ENCODE results near the gene NEK1. TPM values are rescaled to one million over a fixed set of nuclear protein-coding genes. Genes with fewer than 3 reads are reported as not detected.

The NEK1 gene
- total RNA-seq, 5 donors from 2014 or later (not counting 1 experiment from before 2014, with no cell fraction given), result 13.4 to 21.9 (median 19.5) TPM

DNA sequence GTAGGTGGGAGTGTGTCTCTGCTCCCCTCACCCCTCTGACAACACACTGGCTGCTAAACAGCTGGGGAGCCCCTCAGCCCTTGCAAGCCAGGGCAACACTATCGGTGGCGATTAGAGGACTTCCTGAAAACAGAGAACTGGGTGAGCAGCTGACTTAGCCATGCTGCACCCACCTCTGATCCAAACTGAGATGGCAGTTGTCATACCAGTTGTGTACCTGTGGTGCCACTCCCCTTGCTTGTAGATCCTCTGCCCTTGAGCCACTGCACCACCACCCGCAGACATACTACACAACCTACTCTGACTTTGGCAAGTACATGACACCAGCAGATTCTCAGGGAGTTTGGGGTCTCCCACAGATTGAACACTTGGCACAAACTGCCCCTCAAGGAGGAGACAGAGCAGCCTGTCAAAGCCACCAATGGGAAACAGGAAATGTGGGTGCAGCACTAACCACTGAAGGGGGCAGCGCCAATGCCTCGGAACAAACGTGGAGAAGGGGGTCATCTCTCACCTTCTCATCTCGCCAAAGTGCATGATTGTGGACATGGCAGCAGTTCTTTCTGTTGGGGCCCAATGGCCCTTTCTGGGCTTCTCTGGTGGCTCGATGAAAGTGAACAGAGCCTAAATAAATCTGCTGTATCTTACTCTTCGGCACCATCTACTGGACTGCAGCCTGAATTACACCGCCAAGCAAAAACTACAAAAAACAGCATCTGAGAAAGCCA is 119.8 kb downstream of the NEK1 start:
- Histone ChIP-seq H3K27ac (ENCODE audit: low read length) (no peak overlapping the region), H3K9me3 (no peaks in the 10 kb centered on the region), H3K4me3 (ENCODE audit: control insufficient read depth in 1 of 2, extremely low read depth in 1 of 2, low read length in 1 of 2) (no peak overlapping the region), H3K36me3 (ENCODE audit: control insufficient read depth in 2 of 2, extremely low read depth in 1 of 2, insufficient read depth in 1 of 2, low read length in 1 of 2) (no peaks in the 10 kb centered on the region), H3K4me1 (ENCODE audit: control insufficient read depth in 1 of 2, extremely low read depth in 1 of 2, insufficient read depth in 2 of 2, low read length in 2 of 2) (peaks cover 0 to 7% of the 10 kb centered on the region in 2 experiments), H3K27me3 (replicated peaks in 1 of 2; ENCODE audit: control insufficient read depth in 2 of 2, extremely low read depth in 1 of 2, insufficient read depth in 2 of 2, low read length in 1 of 2) (no peaks in the 10 kb centered on the region)
- peaks cover 4 to 13% (median 10%) of the 10 kb centered on the region in 3 donors for H3K9me3 Mint-ChIP-seq
- POLR2A ChIA-PET, result no interaction called here
- DNase-seq (peak in 14 of 35 experiments; percentile 2 to 49 (median 7)), ATAC-seq (replicated peaks in 1 of 4) (peak in 2 of 4 experiments; percentile 53 to 60)
- peak overlapping the region in 1 of 2 donors; percentile 17 for H3K27ac Mint-ChIP-seq
- no peaks in the 10 kb centered on the region for H3K27me3 Mint-ChIP-seq
- peaks cover 0 to 3% (median 0%) of the 10 kb centered on the region in 3 donors for H3K4me1 Mint-ChIP-seq
- 68% methylated on average over 9 of the region's 10 CpGs for WGBS (ENCODE audit: insufficient coverage)
- H3K4me3 Mint-ChIP-seq, result no peak overlapping the region
- CTCF ChIA-PET, result interaction anchor here (0.6 to 1.9 kb wide), 4 partner anchors 443 to 1771 kb away, joined by 3 to 9 read pairs (median 6); no protein-coding TSS in a partner anchor
- peaks cover 17% of the 10 kb centered on the region for H3K36me3 Mint-ChIP-seq

DNA sequence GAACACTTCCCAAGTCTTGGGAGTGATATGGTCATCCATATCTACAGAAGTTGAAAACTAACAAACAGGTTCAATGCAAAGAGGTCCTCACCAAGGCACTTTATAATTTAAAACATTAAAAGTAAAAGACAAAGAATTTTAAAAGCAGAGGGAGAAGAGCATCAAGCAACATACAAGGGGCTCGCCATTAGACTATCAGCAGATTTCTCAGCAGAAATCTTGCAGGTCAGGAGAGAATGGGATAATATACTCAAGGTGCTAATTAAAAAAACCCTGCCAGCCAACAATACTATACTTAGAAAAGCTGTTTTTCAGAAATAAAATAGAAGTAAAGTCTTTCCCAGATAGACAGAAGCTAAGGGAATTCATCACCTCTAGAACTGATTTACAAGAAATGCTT is 121.2 kb downstream of the NEK1 start:
- H3K27ac ChIP-seq (ENCODE audit: low read length), result no peak overlapping the region
- ChIA-PET POLR2A (no interaction called here), CTCF (interaction anchor here (0.5 to 1.6 kb wide), 2 partner anchors 568 kb away, joined by 3 to 9 read pairs; no protein-coding TSS in a partner anchor)
- no CpG with 5 or more reads among the region's 1 CpG for WGBS (ENCODE audit: insufficient coverage)
- H3K27ac Mint-ChIP-seq, result no peak overlapping the region
- no peak overlapping the region for H3K4me3 Mint-ChIP-seq
- peaks cover 0 to 4% (median 2%) of the 10 kb centered on the region in 3 donors for H3K4me1 Mint-ChIP-seq
- H3K4me1 ChIP-seq (ENCODE audit: control insufficient read depth in 1 of 2, extremely low read depth in 1 of 2, insufficient read depth in 2 of 2, low read length in 2 of 2), result peaks cover 0 to 7% of the 10 kb centered on the region in 2 experiments
- H3K36me3 ChIP-seq (ENCODE audit: control insufficient read depth in 2 of 2, extremely low read depth in 1 of 2, insufficient read depth in 1 of 2, low read length in 1 of 2), result no peaks in the 10 kb centered on the region
- no peaks in the 10 kb centered on the region for H3K27me3 ChIP-seq (replicated peaks in 1 of 2; ENCODE audit: control insufficient read depth in 2 of 2, extremely low read depth in 1 of 2, insufficient read depth in 2 of 2, low read length in 1 of 2)
- DNase-seq (no peak), ATAC-seq (replicated peaks in 1 of 4) (no peak)
- peaks cover 17% of the 10 kb centered on the region for H3K36me3 Mint-ChIP-seq
- H3K9me3 Mint-ChIP-seq, result peaks cover 4 to 9% (median 5%) of the 10 kb centered on the region in 3 donors
- H3K27me3 Mint-ChIP-seq, result no peaks in the 10 kb centered on the region
- no peaks in the 10 kb centered on the region for H3K9me3 ChIP-seq
- H3K4me3 ChIP-seq (ENCODE audit: control insufficient read depth in 1 of 2, extremely low read depth in 1 of 2, low read length in 1 of 2), result no peak overlapping the region

DNA sequence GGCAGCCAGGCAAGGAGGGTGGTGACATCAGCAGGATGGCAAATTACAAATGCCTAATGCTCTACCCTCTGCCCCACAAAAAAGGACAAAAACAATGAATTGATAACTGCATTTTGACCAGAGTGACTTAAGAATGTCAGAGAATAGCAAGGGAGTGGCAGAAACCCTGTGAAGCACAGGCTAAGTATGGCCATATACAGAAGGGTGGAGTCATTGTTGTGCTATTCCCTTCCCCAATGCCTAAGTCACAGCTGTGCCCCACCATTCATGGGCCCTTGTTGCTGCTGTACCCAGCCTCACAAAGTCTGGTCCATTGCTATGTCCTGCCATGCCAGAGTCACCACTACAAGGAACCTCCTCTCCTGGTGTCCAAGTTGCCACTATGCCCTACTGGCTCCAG is 123.1 kb downstream of the NEK1 start:
- H3K4me3 ChIP-seq (ENCODE audit: control insufficient read depth in 1 of 2, extremely low read depth in 1 of 2, low read length in 1 of 2), result no peak overlapping the region
- peaks cover 0 to 7% of the 10 kb centered on the region in 2 experiments for H3K4me1 ChIP-seq (ENCODE audit: control insufficient read depth in 1 of 2, extremely low read depth in 1 of 2, insufficient read depth in 2 of 2, low read length in 2 of 2)
- CTCF ChIA-PET, result interaction anchor here (0.5 to 1.1 kb wide), 4 partner anchors 565 to 974 kb away, joined by 3 to 4 read pairs (median 3); no protein-coding TSS in a partner anchor
- H3K27me3 ChIP-seq (replicated peaks in 1 of 2; ENCODE audit: control insufficient read depth in 2 of 2, extremely low read depth in 1 of 2, insufficient read depth in 2 of 2, low read length in 1 of 2), result no peaks in the 10 kb centered on the region
- ATAC-seq (replicated peaks in 1 of 4) (no peak), DNase-seq (no peak)
- Mint-ChIP-seq H3K36me3 (peaks cover 17% of the 10 kb centered on the region), H3K4me3 (no peak overlapping the region), H3K27ac (no peak overlapping the region), H3K27me3 (no peaks in the 10 kb centered on the region), H3K9me3 (peaks cover 4 to 9% (median 5%) of the 10 kb centered on the region in 3 donors), H3K4me1 (peaks cover 0 to 4% (median 2%) of the 10 kb centered on the region in 3 donors)
- H3K27ac ChIP-seq (ENCODE audit: low read length), result no peak overlapping the region
- POLR2A ChIA-PET, result no interaction called here
- H3K9me3 ChIP-seq, result no peaks in the 10 kb centered on the region
- H3K36me3 ChIP-seq (ENCODE audit: control insufficient read depth in 2 of 2, extremely low read depth in 1 of 2, insufficient read depth in 1 of 2, low read length in 1 of 2), result no peaks in the 10 kb centered on the region

DNA sequence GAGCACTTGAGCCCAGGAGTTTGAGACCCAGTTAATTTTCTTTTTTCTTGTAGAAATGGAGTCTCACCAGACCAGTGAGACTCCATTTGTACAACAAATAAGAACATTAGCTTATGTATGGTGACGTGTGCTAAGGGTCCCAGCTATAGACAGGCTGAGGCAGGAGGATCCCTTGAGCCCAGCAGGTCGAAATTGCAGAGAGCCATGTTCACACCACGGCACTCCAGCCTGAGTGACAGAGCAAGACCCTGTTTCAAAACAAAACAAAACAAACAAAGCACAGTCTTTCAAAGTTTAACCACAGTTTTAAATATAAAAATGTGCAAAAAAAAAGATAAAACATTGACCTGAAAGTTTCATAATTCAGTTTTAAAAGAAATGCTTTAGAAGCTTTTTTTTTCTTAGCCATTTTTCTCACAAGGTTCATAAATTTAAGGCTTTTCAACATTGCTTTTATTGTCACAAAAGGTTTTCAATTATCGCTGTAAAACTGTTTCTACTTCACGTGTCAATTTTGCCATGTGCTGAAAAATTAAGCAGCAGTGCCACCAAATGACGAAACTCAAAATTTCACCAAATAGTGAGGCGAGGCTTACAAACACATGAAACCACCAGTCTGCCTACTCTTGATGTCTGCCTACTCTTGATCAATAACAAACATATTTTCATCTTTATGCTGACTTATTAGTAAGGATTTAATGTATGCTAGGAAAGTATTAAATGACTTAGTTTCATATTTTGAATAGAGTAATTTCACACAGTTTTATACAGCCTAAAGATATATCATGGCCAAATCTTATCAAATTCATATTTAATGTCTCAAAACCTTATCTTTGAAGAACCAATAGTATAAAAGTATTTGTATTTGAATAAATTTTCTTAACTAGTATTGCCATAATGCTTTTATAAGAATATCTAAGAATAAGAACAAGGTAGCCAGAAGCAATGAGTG is 126.3 kb downstream of the NEK1 start:
- Mint-ChIP-seq H3K4me3 (no peak overlapping the region), H3K27me3 (no peaks in the 10 kb centered on the region), H3K4me1 (peaks cover 0 to 2% (median 1%) of the 10 kb centered on the region in 3 donors), H3K9me3 (peaks cover 0 to under 1% (median 0%) of the 10 kb centered on the region in 3 donors), H3K36me3 (peaks cover 15% of the 10 kb centered on the region), H3K27ac (no peak overlapping the region)
- H3K4me3 ChIP-seq (ENCODE audit: control insufficient read depth in 1 of 2, extremely low read depth in 1 of 2, low read length in 1 of 2), result no peak overlapping the region
- DNase-seq, result peak in 14 of 35 experiments; percentile 3 to 61 (median 12)
- POLR2A ChIA-PET, result no interaction called here
- H3K27ac ChIP-seq (ENCODE audit: low read length), result no peak overlapping the region
- H3K9me3 ChIP-seq, result no peaks in the 10 kb centered on the region
- CTCF ChIA-PET, result interaction anchor here (0.6 to 1.7 kb wide), 11 partner anchors 9 to 1239 kb away, joined by 3 to 15 read pairs (median 3); no protein-coding TSS in a partner anchor
- WGBS (ENCODE audit: insufficient coverage), result 46% methylated on average over 5 of the region's 7 CpGs
- H3K36me3 ChIP-seq (ENCODE audit: control insufficient read depth in 2 of 2, extremely low read depth in 1 of 2, insufficient read depth in 1 of 2, low read length in 1 of 2), result no peaks in the 10 kb centered on the region
- H3K27me3 ChIP-seq (replicated peaks in 1 of 2; ENCODE audit: control insufficient read depth in 2 of 2, extremely low read depth in 1 of 2, insufficient read depth in 2 of 2, low read length in 1 of 2), result no peaks in the 10 kb centered on the region
- ATAC-seq (replicated peaks in 1 of 4), result no peak
- no peaks in the 10 kb centered on the region for H3K4me1 ChIP-seq (ENCODE audit: control insufficient read depth in 1 of 2, extremely low read depth in 1 of 2, insufficient read depth in 2 of 2, low read length in 2 of 2)

DNA sequence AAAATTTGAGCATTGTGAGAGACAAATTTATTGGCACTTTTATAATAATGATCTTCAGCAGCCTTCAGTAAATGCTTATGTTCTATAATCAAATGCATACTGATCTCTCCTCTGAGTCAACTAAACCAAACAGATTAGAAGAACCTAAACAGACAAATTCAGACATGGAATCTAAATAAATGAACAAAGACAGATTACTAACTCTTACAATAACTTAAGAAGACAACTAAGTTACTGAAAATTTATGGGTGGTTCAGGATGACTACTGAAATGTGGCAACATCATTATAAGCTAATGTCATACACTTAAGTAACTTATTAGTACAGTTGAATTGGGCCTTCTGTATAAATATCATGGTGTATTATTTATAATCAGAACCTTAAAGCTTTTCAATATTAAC is 127.3 kb downstream of the NEK1 start:
- H3K36me3 Mint-ChIP-seq, result peaks cover 11% of the 10 kb centered on the region
- no peak overlapping the region for H3K4me3 Mint-ChIP-seq
- DNase-seq (no peak), ATAC-seq (replicated peaks in 1 of 4) (no peak)
- Histone ChIP-seq H3K4me3 (ENCODE audit: control insufficient read depth in 1 of 2, extremely low read depth in 1 of 2, low read length in 1 of 2) (no peak overlapping the region), H3K4me1 (ENCODE audit: control insufficient read depth in 1 of 2, extremely low read depth in 1 of 2, insufficient read depth in 2 of 2, low read length in 2 of 2) (no peaks in the 10 kb centered on the region), H3K27ac (ENCODE audit: low read length) (no peak overlapping the region), H3K9me3 (no peaks in the 10 kb centered on the region), H3K27me3 (replicated peaks in 1 of 2; ENCODE audit: control insufficient read depth in 2 of 2, extremely low read depth in 1 of 2, insufficient read depth in 2 of 2, low read length in 1 of 2) (no peaks in the 10 kb centered on the region), H3K36me3 (ENCODE audit: control insufficient read depth in 2 of 2, extremely low read depth in 1 of 2, insufficient read depth in 1 of 2, low read length in 1 of 2) (no peaks in the 10 kb centered on the region)
- CTCF ChIA-PET, result interaction anchor here (0.6 to 1.7 kb wide), 9 partner anchors 8 to 943 kb away, joined by 3 to 15 read pairs (median 3); no protein-coding TSS in a partner anchor
- H3K9me3 Mint-ChIP-seq, result no peaks in the 10 kb centered on the region
- H3K4me1 Mint-ChIP-seq, result peaks cover 0 to 2% (median 1%) of the 10 kb centered on the region in 3 donors
- H3K27ac Mint-ChIP-seq, result no peak overlapping the region
- POLR2A ChIA-PET, result no interaction called here
- no peaks in the 10 kb centered on the region for H3K27me3 Mint-ChIP-seq

DNA sequence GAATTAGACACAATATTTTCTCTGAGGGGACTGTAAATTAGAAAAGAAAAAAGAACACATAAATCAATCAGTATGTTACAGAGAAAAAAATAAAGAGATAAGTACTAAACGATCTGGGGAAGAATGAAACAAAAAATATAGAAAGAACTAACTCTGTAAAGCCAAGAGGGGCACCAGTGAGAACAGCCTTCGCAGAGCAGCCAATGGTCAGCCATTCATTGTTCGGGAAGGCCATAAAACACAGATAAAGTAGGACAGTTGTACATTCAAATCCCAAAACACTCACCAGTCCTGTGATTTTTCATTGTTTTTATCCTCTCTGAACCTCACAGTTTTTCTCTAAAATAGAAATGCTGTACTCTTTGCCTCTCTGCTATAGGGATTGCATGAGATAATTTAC is 127.9 kb downstream of the NEK1 start:
- POLR2A ChIA-PET, result no interaction called here
- peaks cover 0 to 2% (median 1%) of the 10 kb centered on the region in 3 donors for H3K4me1 Mint-ChIP-seq
- H3K27me3 Mint-ChIP-seq, result no peaks in the 10 kb centered on the region
- Histone ChIP-seq H3K27me3 (replicated peaks in 1 of 2; ENCODE audit: control insufficient read depth in 2 of 2, extremely low read depth in 1 of 2, insufficient read depth in 2 of 2, low read length in 1 of 2) (no peaks in the 10 kb centered on the region), H3K9me3 (no peaks in the 10 kb centered on the region), H3K4me1 (ENCODE audit: control insufficient read depth in 1 of 2, extremely low read depth in 1 of 2, insufficient read depth in 2 of 2, low read length in 2 of 2) (no peaks in the 10 kb centered on the region), H3K27ac (ENCODE audit: low read length) (no peak overlapping the region), H3K36me3 (ENCODE audit: control insufficient read depth in 2 of 2, extremely low read depth in 1 of 2, insufficient read depth in 1 of 2, low read length in 1 of 2) (no peaks in the 10 kb centered on the region), H3K4me3 (ENCODE audit: control insufficient read depth in 1 of 2, extremely low read depth in 1 of 2, low read length in 1 of 2) (no peak overlapping the region)
- CTCF ChIA-PET, result interaction anchor here (1.1 to 1.4 kb wide), 2 partner anchors 560 kb away, joined by 4 to 8 read pairs; no protein-coding TSS in a partner anchor
- H3K36me3 Mint-ChIP-seq, result peaks cover 14% of the 10 kb centered on the region
- no peak for ATAC-seq (replicated peaks in 1 of 4)
- no peak overlapping the region for H3K27ac Mint-ChIP-seq
- no peak overlapping the region for H3K4me3 Mint-ChIP-seq
- 100% methylated on average over 2 of the region's 3 CpGs for WGBS (ENCODE audit: insufficient coverage)
- no peak for DNase-seq
- H3K9me3 Mint-ChIP-seq, result no peaks in the 10 kb centered on the region
